ENCODE measurements around the gene VIL1.

VIL1 gene

GRCh38 chr2:218428846-218429558 lies 10.1 kb downstream of the VIL1 start:
- Histone ChIP-seq H3K4me2 (ENCODE audit: low read depth, low read length, poor library complexity, severe bottlenecking) (no peak overlapping the region), H4K20me1 (ENCODE audit: low read depth, low read length) (no peaks in the 10 kb centered on the region), H3K9me3 (ENCODE audit: insufficient read depth, low read length) (no peaks in the 10 kb centered on the region), H3K79me2 (ENCODE audit: insufficient read depth, low read length) (no peaks in the 10 kb centered on the region), H3F3A (ENCODE audit: insufficient read depth) (no peaks in the 10 kb centered on the region), H3K27ac (ENCODE audit: low read depth, low read length) (no peak overlapping the region), H3K27me3 (ENCODE audit: low read length) (no peaks in the 10 kb centered on the region), H2AFZ (ENCODE audit: low read depth, low read length, severe bottlenecking) (no peak overlapping the region), H3K36me3 (ENCODE audit: low read length) (no peaks in the 10 kb centered on the region), H3K9ac (ENCODE audit: low read length) (no peak overlapping the region), H3K9me2 (replicated peaks; ENCODE audit: insufficient read depth, low read length) (no peaks in the 10 kb centered on the region), H3K4me3 (ENCODE audit: insufficient read depth, low read length, poor library complexity, severe bottlenecking) (no peak overlapping the region)
- TF ChIP-seq CTCF (IDR thresholded peaks at IDR 0.05; ENCODE audit: insufficient read depth, low read length, poor library complexity, severe bottlenecking) (no peak), EZH2phosphoT487 (conservative IDR thresholded peaks at IDR 0.05; ENCODE audit: low read length) (no peak)

GRCh38 chr2:218429911-218430692 lies 11.2 kb downstream of the VIL1 start:
- H3K36me3 ChIP-seq (ENCODE audit: low read length): no peaks in the 10 kb centered on the region
- no peak overlapping the region for H3K27ac ChIP-seq (ENCODE audit: low read depth, low read length)
- no peaks in the 10 kb centered on the region for H3K9me2 ChIP-seq (replicated peaks; ENCODE audit: insufficient read depth, low read length)
- no peaks in the 10 kb centered on the region for H4K20me1 ChIP-seq (ENCODE audit: low read depth, low read length)
- H3K4me3 ChIP-seq (ENCODE audit: insufficient read depth, low read length, poor library complexity, severe bottlenecking): no peak overlapping the region
- H3K27me3 ChIP-seq (ENCODE audit: low read length): no peaks in the 10 kb centered on the region
- no peak overlapping the region for H3K4me2 ChIP-seq (ENCODE audit: low read depth, low read length, poor library complexity, severe bottlenecking)
- no peaks in the 10 kb centered on the region for H3F3A ChIP-seq (ENCODE audit: insufficient read depth)
- H3K9me3 ChIP-seq (ENCODE audit: insufficient read depth, low read length): no peaks in the 10 kb centered on the region
- TF ChIP-seq EZH2phosphoT487 (conservative IDR thresholded peaks at IDR 0.05; ENCODE audit: low read length): no peak
- TF ChIP-seq CTCF (IDR thresholded peaks at IDR 0.05; ENCODE audit: insufficient read depth, low read length, poor library complexity, severe bottlenecking): no peak
- no peak overlapping the region for H3K9ac ChIP-seq (ENCODE audit: low read length)
- H2AFZ ChIP-seq (ENCODE audit: low read depth, low read length, severe bottlenecking): no peak overlapping the region
- no peaks in the 10 kb centered on the region for H3K79me2 ChIP-seq (ENCODE audit: insufficient read depth, low read length)

GRCh38 chr2:218430721-218431120 lies 11.8 kb downstream of the VIL1 start:
- H3K9ac ChIP-seq (ENCODE audit: low read length): no peak overlapping the region
- H3K27me3 ChIP-seq (ENCODE audit: low read length): no peaks in the 10 kb centered on the region
- no peak overlapping the region for H3K4me2 ChIP-seq (ENCODE audit: low read depth, low read length, poor library complexity, severe bottlenecking)
- no peaks in the 10 kb centered on the region for H3K9me2 ChIP-seq (replicated peaks; ENCODE audit: insufficient read depth, low read length)
- TF ChIP-seq EZH2phosphoT487 (conservative IDR thresholded peaks at IDR 0.05; ENCODE audit: low read length) (no peak), CTCF (IDR thresholded peaks at IDR 0.05; ENCODE audit: insufficient read depth, low read length, poor library complexity, severe bottlenecking) (no peak)
- H2AFZ ChIP-seq (ENCODE audit: low read depth, low read length, severe bottlenecking): no peak overlapping the region
- H3K4me3 ChIP-seq (ENCODE audit: insufficient read depth, low read length, poor library complexity, severe bottlenecking): no peak overlapping the region
- H3K79me2 ChIP-seq (ENCODE audit: insufficient read depth, low read length): no peaks in the 10 kb centered on the region
- no peak overlapping the region for H3K27ac ChIP-seq (ENCODE audit: low read depth, low read length)
- H3K36me3 ChIP-seq (ENCODE audit: low read length): no peaks in the 10 kb centered on the region
- no peaks in the 10 kb centered on the region for H3F3A ChIP-seq (ENCODE audit: insufficient read depth)
- no peaks in the 10 kb centered on the region for H4K20me1 ChIP-seq (ENCODE audit: low read depth, low read length)
- H3K9me3 ChIP-seq (ENCODE audit: insufficient read depth, low read length): no peaks in the 10 kb centered on the region

Data from SU-DHL-6 (cell line).